Lower lobe of right lung (tissue), 2 donors: ENCODE results near the gene CFAP141. TPM values are rescaled to one million over a fixed set of nuclear protein-coding genes. Genes with fewer than 3 reads are reported as not detected.
"Not testable (repeated sequence)": the region's sequence is repeated elsewhere in the genome, so short reads cannot be mapped to it uniquely, and the experiment has no call there.

ENCODE experiments used
- ATAC-seq, 2 donors: fragments of 200-7000 bp; cut with Tn5 transposase; one replicate each; pipeline ENCODE4 v1.9.1; 2020 to 2022; ENCODE audit warnings: mild to moderate bottlenecking in 2 of 2, moderate library complexity in 2 of 2
- DNase-seq: peaks from one replicate; pipeline ENCODE4 v3.0.0-alpha.2; 2020
- H3K27ac ChIP-seq: fragments of 200-600 bp; one replicate; pipeline ENCODE4 v1.8.0; 2022
- H3K27me3 ChIP-seq: fragments of 200-600 bp; one replicate; pipeline ENCODE4 v1.8.0; 2022; ENCODE audit warnings: low read depth
- H3K36me3 ChIP-seq: fragments of 200-600 bp; one replicate; pipeline ENCODE4 v1.8.0; 2022; ENCODE audit warnings: mild to moderate bottlenecking
- H3K4me1 ChIP-seq: fragments of 200-600 bp; one replicate; pipeline ENCODE4 v1.8.0; 2022
- H3K4me3 ChIP-seq: fragments of 200-600 bp; one replicate; pipeline ENCODE4 v1.8.0; 2022; ENCODE audit warnings: mild to moderate bottlenecking
- H3K9me3 ChIP-seq: fragments of 200-600 bp; one replicate; pipeline ENCODE4 v1.8.0; 2022
- intact Hi-C: fragments of 100-400 bp; cut with DNase I; formaldehyde crosslinking; loops from one replicate; pipeline ENCODE4 v1.11.0; 2022
- total RNA-seq: library from RNA; stranded (reverse); fragmentation: NEBNext Ultra II Directional; extraction: Animal tissue kit (Norgen Biotek cat#: 25700); gene quantifications from one replicate; pipeline ENCODE4 v1.2.1, GENCODE V29; 2021
- TF ChIP-seq, protein P1 (sequence below): fragments of 200-600 bp; IDR thresholded peaks from one replicate; pipeline ENCODE4 v1.8.0; 2022; ENCODE audit warnings: antibody characterized with exemption, mild to moderate bottlenecking
- donor health status: DM: no; HTN: yes; CAD: no; lungs with severe emphysema.

Gene CFAP141
- total RNA-seq, 1 donor from 2014 or later = 2.8 TPM

- Histone ChIP-seq H3K27me3 (no peaks in the 10 kb centered on the region), H3K9me3 (no peaks in the 10 kb centered on the region), H3K4me3 (no peak overlapping the region), H3K4me1 (no peaks in the 10 kb centered on the region), H3K27ac (no peak overlapping the region), H3K36me3 (peaks cover 98% of the 10 kb centered on the region)
- DNase-seq (no peak), ATAC-seq (no peak)
- TF ChIP-seq, protein P1, sequence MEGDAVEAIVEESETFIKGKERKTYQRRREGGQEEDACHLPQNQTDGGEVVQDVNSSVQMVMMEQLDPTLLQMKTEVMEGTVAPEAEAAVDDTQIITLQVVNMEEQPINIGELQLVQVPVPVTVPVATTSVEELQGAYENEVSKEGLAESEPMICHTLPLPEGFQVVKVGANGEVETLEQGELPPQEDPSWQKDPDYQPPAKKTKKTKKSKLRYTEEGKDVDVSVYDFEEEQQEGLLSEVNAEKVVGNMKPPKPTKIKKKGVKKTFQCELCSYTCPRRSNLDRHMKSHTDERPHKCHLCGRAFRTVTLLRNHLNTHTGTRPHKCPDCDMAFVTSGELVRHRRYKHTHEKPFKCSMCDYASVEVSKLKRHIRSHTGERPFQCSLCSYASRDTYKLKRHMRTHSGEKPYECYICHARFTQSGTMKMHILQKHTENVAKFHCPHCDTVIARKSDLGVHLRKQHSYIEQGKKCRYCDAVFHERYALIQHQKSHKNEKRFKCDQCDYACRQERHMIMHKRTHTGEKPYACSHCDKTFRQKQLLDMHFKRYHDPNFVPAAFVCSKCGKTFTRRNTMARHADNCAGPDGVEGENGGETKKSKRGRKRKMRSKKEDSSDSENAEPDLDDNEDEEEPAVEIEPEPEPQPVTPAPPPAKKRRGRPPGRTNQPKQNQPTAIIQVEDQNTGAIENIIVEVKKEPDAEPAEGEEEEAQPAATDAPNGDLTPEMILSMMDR = no peak
- intact Hi-C loops = no loop called here
Observed at GRCh38 chr1:154237880-154238506, 31.9 kb upstream of the CFAP141 start.

GRCh38 chr1:154237435-154237834 lies 31.3 kb upstream of the CFAP141 start:
- intact Hi-C loops = no loop called here
- Histone ChIP-seq H3K4me3 (no peak overlapping the region), H3K4me1 (no peaks in the 10 kb centered on the region), H3K36me3 (peaks cover 98% of the 10 kb centered on the region), H3K9me3 (no peaks in the 10 kb centered on the region), H3K27ac (no peak overlapping the region), H3K27me3 (no peaks in the 10 kb centered on the region)
- no peak for ATAC-seq
- TF ChIP-seq, protein P1 = no peak
- DNase-seq = no peak

GRCh38 chr1:154236855-154237254 lies 30.7 kb upstream of the CFAP141 start:
- H3K27ac ChIP-seq = no peak overlapping the region
- peaks cover 98% of the 10 kb centered on the region for H3K36me3 ChIP-seq
- intact Hi-C loops = no loop called here
- no peak for DNase-seq
- ATAC-seq = no peak
- TF ChIP-seq, protein P1 = no peak
- H3K27me3 ChIP-seq = no peaks in the 10 kb centered on the region
- no peak overlapping the region for H3K4me3 ChIP-seq
- no peaks in the 10 kb centered on the region for H3K4me1 ChIP-seq
- H3K9me3 ChIP-seq = no peaks in the 10 kb centered on the region

- DNase-seq, ATAC-seq, H3K4me3 ChIP-seq, H3K9me3 ChIP-seq, H3K27ac ChIP-seq, intact Hi-C loops, H3K4me1 ChIP-seq, H3K27me3 ChIP-seq: not testable (repeated sequence)
- H3K36me3 ChIP-seq = peaks cover 98% of the 10 kb centered on the region
Observed at GRCh38 chr1:154233127-154233526, 27.0 kb upstream of the CFAP141 start.

DNA sequence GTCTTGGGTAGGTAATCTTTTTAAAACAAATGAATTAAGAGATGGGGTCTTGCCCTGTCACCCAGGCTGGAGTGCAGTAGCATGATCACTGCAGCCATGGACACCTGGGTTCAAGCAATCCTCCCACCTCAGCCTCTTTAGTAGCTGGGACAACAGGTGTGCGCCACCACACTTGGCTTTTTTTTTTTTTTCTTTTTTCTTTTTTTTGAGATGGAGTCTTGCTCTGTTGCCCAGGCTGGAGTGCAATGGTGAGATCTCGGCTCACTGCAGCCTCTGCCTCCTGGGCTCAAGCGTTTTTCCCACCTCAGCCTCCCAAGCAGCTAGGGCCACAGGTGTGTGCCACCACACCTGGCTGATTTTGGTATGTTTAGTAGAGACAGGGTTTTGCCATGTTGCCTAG lies 25.0 kb upstream of the CFAP141 start:
- H3K4me3 ChIP-seq, intact Hi-C loops, DNase-seq, H3K27ac ChIP-seq, ATAC-seq, H3K27me3 ChIP-seq, H3K4me1 ChIP-seq, H3K9me3 ChIP-seq: not testable (repeated sequence)
- peaks cover 98% of the 10 kb centered on the region for H3K36me3 ChIP-seq

DNA sequence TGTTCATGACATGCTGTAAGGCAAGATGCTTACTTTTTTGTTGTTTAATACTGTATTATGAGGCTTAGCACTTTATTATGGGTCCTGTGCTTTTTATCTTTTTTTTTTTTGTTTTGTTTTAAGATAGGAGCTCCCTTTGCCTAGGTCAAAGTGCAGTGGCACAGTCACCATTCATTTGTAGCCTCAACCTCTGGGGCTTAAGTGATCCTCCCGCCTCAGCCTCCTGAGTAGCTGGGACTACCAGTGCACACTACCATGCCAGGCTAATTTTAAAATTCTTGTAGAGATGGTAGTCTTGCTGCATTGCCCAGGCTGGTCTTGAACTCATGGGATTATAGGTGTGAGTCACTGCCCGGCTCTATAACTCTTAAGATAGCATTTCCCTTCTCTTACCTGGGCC lies 19.2 kb upstream of the CFAP141 start:
- Histone ChIP-seq H3K36me3 (peaks cover 55% of the 10 kb centered on the region), H3K9me3 (no peaks in the 10 kb centered on the region), H3K4me1 (peaks cover 36% of the 10 kb centered on the region), H3K27me3 (no peaks in the 10 kb centered on the region), H3K27ac (no peak overlapping the region), H3K4me3 (no peak overlapping the region)
- TF ChIP-seq, protein P1 = no peak
- intact Hi-C loops = no loop called here
- DNase-seq = no peak
- ATAC-seq = no peak

DNA sequence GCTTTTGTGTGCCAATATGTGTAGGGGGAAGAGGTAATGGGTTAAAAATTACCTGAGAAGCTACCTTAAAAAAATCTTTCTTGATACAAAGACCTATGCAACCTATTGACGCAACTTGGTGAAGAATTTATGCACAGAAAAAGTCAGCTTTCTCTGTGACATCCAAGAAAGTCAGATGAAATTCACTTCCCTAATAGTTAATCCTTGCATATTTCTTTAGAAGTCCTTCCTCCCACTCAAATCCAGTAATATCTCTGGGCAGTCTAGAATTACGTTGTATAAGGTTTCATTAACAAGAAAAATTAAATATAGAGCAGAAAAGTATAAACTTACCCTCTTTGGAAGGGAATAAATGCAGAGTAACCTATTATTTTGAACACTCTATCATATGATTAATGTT lies 17.5 kb upstream of the CFAP141 start:
- DNase-seq = no peak
- no peak for ATAC-seq
- peaks cover 42% of the 10 kb centered on the region for H3K36me3 ChIP-seq
- H3K4me1 ChIP-seq = peaks cover 46% of the 10 kb centered on the region
- H3K27me3 ChIP-seq = no peaks in the 10 kb centered on the region
- H3K9me3 ChIP-seq = no peaks in the 10 kb centered on the region
- intact Hi-C loops = no loop called here
- TF ChIP-seq, protein P1 = no peak
- H3K4me3 ChIP-seq = no peak overlapping the region
- no peak overlapping the region for H3K27ac ChIP-seq
